H9 (cell line): ENCODE data around the gene CEMIP. TPM values are rescaled to one million over a fixed set of nuclear protein-coding genes. Genes with fewer than 3 reads are reported as not detected.

Experiments
- DNase-seq: peaks from one replicate; pipeline ENCODE4 v3.0.0-alpha.2; 2017
- H2AFZ ChIP-seq: one replicate; pipeline ENCODE4 v1.6.1; 2013; ENCODE audit warnings: mild to moderate bottlenecking, low read length, control low read depth, moderate library complexity
- H2AK5ac ChIP-seq: 2 replicates; pipeline ENCODE4 v1.6.1; 2013; ENCODE audit warnings: low read length, control low read depth, mixed read lengths; ENCODE audit not compliant: insufficient read length
- H2BK120ac ChIP-seq: one replicate; pipeline ENCODE4 v1.6.1; 2013; ENCODE audit warnings: low read depth, mild to moderate bottlenecking, low read length, control low read depth, inconsistent platforms; ENCODE audit not compliant: poor library complexity, severe bottlenecking
- H2BK12ac ChIP-seq: 2 replicates; pipeline ENCODE4 v1.6.1; 2013; ENCODE audit warnings: low read length, control low read depth, mixed read lengths, low read depth; ENCODE audit not compliant: insufficient read length
- H2BK15ac ChIP-seq: 2 replicates; pipeline ENCODE4 v1.6.1; 2013; ENCODE audit warnings: low read depth, low read length, control low read depth
- H2BK20ac ChIP-seq: one replicate; pipeline ENCODE4 v1.6.1; 2013; ENCODE audit warnings: low read depth, mild to moderate bottlenecking, low read length, control low read depth, inconsistent platforms; ENCODE audit not compliant: poor library complexity, severe bottlenecking
- H2BK5ac ChIP-seq: 2 replicates; pipeline ENCODE4 v1.6.1; 2013; ENCODE audit warnings: low read length, control low read depth, mixed read lengths; ENCODE audit not compliant: insufficient read length
- H3K14ac ChIP-seq: 2 replicates; pipeline ENCODE4 v1.6.1; 2013; ENCODE audit warnings: low read length, control low read depth; ENCODE audit not compliant: insufficient read depth
- H3K18ac ChIP-seq: 2 replicates; pipeline ENCODE4 v1.6.1; 2013; ENCODE audit warnings: low read depth, mild to moderate bottlenecking, mixed read lengths, low read length, control low read depth; ENCODE audit not compliant: insufficient read length
- H3K23ac ChIP-seq: 2 replicates; pipeline ENCODE4 v1.6.1; 2013; ENCODE audit warnings: low read length, control low read depth, mixed read lengths, low read depth; ENCODE audit not compliant: insufficient read length
- H3K23me2 ChIP-seq: 2 replicates; pipeline ENCODE4 v1.6.1; 2013; ENCODE audit warnings: low read depth, mild to moderate bottlenecking, mixed read lengths, low read length, control low read depth; ENCODE audit not compliant: insufficient read length, poor library complexity, severe bottlenecking
- H3K27ac ChIP-seq: 2 replicates; pipeline ENCODE4 v1.5.1; 2013; ENCODE audit warnings: low read length, control low read depth, mixed read lengths, low read depth; ENCODE audit not compliant: insufficient read length
- H3K27me3 ChIP-seq: 2 replicates; pipeline ENCODE4 v1.6.1; 2013; ENCODE audit warnings: low read length, control low read depth, inconsistent platforms; ENCODE audit not compliant: insufficient read depth
- H3K4ac ChIP-seq: 2 replicates; pipeline ENCODE4 v1.6.1; 2013; ENCODE audit warnings: low read depth, mild to moderate bottlenecking, control low read depth, inconsistent platforms, low read length, moderate library complexity
- H3K4me1 ChIP-seq: 2 replicates; pipeline ENCODE4 v1.6.1; 2013; ENCODE audit warnings: low read length, control low read depth, inconsistent platforms; ENCODE audit not compliant: insufficient read depth
- H3K4me2 ChIP-seq: 2 replicates; pipeline ENCODE4 v1.6.1; 2013; ENCODE audit warnings: low read length, control low read depth, mixed read lengths; ENCODE audit not compliant: insufficient read length, insufficient read depth
- H3K56ac ChIP-seq: 2 replicates; pipeline ENCODE4 v1.6.1; 2013; ENCODE audit warnings: low read depth, mild to moderate bottlenecking, mixed read lengths, low read length, control low read depth; ENCODE audit not compliant: insufficient read length
- H3K79me1 ChIP-seq: 2 replicates; pipeline ENCODE4 v1.6.1; 2013; ENCODE audit warnings: low read depth, mild to moderate bottlenecking, moderate library complexity, low read length, control low read depth, inconsistent platforms; ENCODE audit not compliant: insufficient read depth, poor library complexity, severe bottlenecking
- H3K79me2 ChIP-seq: 2 replicates; pipeline ENCODE4 v1.6.1; 2013; ENCODE audit warnings: low read length, control low read depth, inconsistent platforms; ENCODE audit not compliant: insufficient read depth
- H3K9ac ChIP-seq: 2 replicates; pipeline ENCODE4 v1.6.1; 2013; ENCODE audit warnings: low read length, control low read depth, mixed read lengths; ENCODE audit not compliant: insufficient read length; ENCODE audit errors: extremely low read depth
- H3K9me3 ChIP-seq: one replicate; pipeline ENCODE4 v1.6.1; 2013; ENCODE audit warnings: low read depth, low read length, inconsistent platforms; ENCODE audit not compliant: control insufficient read depth
- H3T11ph ChIP-seq: one replicate; pipeline ENCODE4 v1.6.1; 2013; ENCODE audit warnings: mild to moderate bottlenecking, low read length, control low read depth, inconsistent platforms
- H4K20me1 ChIP-seq: one replicate; pipeline ENCODE4 v1.6.1; 2013; ENCODE audit not compliant: control insufficient read depth, insufficient read length, insufficient read depth
- H4K5ac ChIP-seq: 2 replicates; pipeline ENCODE4 v1.6.1; 2013; ENCODE audit warnings: low read depth, mild to moderate bottlenecking, mixed read lengths, low read length, control low read depth; ENCODE audit not compliant: insufficient read length
- H4K8ac ChIP-seq: replicated peaks from 2 replicates; pipeline ENCODE4 v1.6.1; 2013; ENCODE audit warnings: low read length, control low read depth, mixed read lengths, low read depth; ENCODE audit not compliant: insufficient read length
- H4K91ac ChIP-seq: 2 replicates; pipeline ENCODE4 v1.6.1; 2013; ENCODE audit warnings: low read depth, mild to moderate bottlenecking, moderate library complexity, mixed read lengths, low read length, control low read depth; ENCODE audit not compliant: insufficient read length
- H3K27ac Mint-ChIP-seq, 3 experiments: 2 replicates in 2 of 3; 3 replicates in 1 of 3; pipeline ENCODE4 v1.8.0; 2020 to 2021; ENCODE audit warnings: mixed read lengths in 3 of 3, mild to moderate bottlenecking in 1 of 3, moderate library complexity in 1 of 3
- H3K27me3 Mint-ChIP-seq: 2 replicates; pipeline ENCODE4 v1.8.0; 2021; ENCODE audit warnings: low read depth, mild to moderate bottlenecking, moderate library complexity, mixed read lengths
- H3K36me3 Mint-ChIP-seq, 3 experiments: 2 replicates in 2 of 3; 3 replicates in 1 of 3; pipeline ENCODE4 v1.8.0; 2020 to 2021; ENCODE audit warnings: low read depth in 3 of 3, mixed read lengths in 3 of 3; ENCODE audit not compliant: insufficient read depth in 1 of 3
- H3K4me1 Mint-ChIP-seq, 2 experiments: 2 replicates each; pipeline ENCODE4 v1.8.0; 2020; ENCODE audit warnings: mixed read lengths in 2 of 2
- H3K4me3 Mint-ChIP-seq, 2 experiments: 2 replicates in 1 of 2; 3 replicates in 1 of 2; pipeline ENCODE4 v1.8.0; 2020 to 2021; ENCODE audit warnings: mild to moderate bottlenecking in 2 of 2, mixed read lengths in 2 of 2, moderate library complexity in 1 of 2
- H3K9me3 Mint-ChIP-seq, 2 experiments: 2 replicates in 1 of 2; 3 replicates in 1 of 2; pipeline ENCODE4 v1.8.0; 2020; ENCODE audit warnings: mild to moderate bottlenecking in 2 of 2, mixed read lengths in 2 of 2, moderate library complexity in 1 of 2
- CTCF ChIP-seq: fragments of 200-600 bp; sonication (generic); conservative IDR thresholded peaks from 3 replicates; pipeline ENCODE4 v1.8.0; 2021; ENCODE audit warnings: antibody characterized with exemption, mild to moderate bottlenecking
- WGBS: extraction: QIAGEN DNeasy Blood & Tissue Kit; methylation state at CpG from one replicate; pipeline ENCODE4 v1.1.7; 2013; ENCODE audit warnings: missing lambda C conversion rate, low lambda C conversion rate, mixed read lengths; ENCODE audit not compliant: insufficient read length; ENCODE audit errors: extremely low coverage; 5-methylcytosine and 5-hydroxymethylcytosine counted together
- total RNA-seq: library from RNA; stranded (reverse); gene quantifications from 2 replicates; pipeline ENCODE4 v1.2.1, GENCODE V29; 2021

CEMIP gene
- total RNA-seq, 1 experiment from 2014 or later, result 0.09 TPM

- H3K4ac ChIP-seq, result no peak overlapping the region
- no peak overlapping the region for H2AK5ac ChIP-seq
- no peak overlapping the region for H3K9ac ChIP-seq
- Mint-ChIP-seq H3K4me1 (peaks cover 46 to 50% of the 10 kb centered on the region in 2 experiments), H3K27me3 (no peaks in the 10 kb centered on the region), H3K4me3 (no peak overlapping the region), H3K27ac (peak overlapping the region in 2 of 3 experiments; percentile 30 to 62; a peak in 1 of 7 replicates), H3K36me3 (peaks cover 6 to 37% (median 27%) of the 10 kb centered on the region in 3 experiments; a peak in 6 of 7 replicates), H3K9me3 (no peaks in the 10 kb centered on the region)
- no peak overlapping the region for H3K18ac ChIP-seq
- no peak overlapping the region for H4K8ac ChIP-seq
- H3K79me1 ChIP-seq, result peaks cover 6% of the 10 kb centered on the region
- H4K91ac ChIP-seq, result no peak overlapping the region
- H3K9me3 ChIP-seq, result no peaks in the 10 kb centered on the region
- H3T11ph ChIP-seq, result no peak overlapping the region
- no peak overlapping the region for H3K4me2 ChIP-seq
- no peak overlapping the region for H2BK5ac ChIP-seq
- peaks cover 7% of the 10 kb centered on the region; the same call in 1 of the 2 replicates for H3K79me2 ChIP-seq
- no peak overlapping the region for H2AFZ ChIP-seq
- no peak overlapping the region for H3K23ac ChIP-seq
- H3K23me2 ChIP-seq, result no peaks in the 10 kb centered on the region
- no peak overlapping the region for H3K56ac ChIP-seq
- H2BK15ac ChIP-seq, result no peak overlapping the region
- DNase-seq, result no peak
- H2BK12ac ChIP-seq, result no peak overlapping the region
- H4K5ac ChIP-seq, result no peak overlapping the region
- no peak overlapping the region for H3K27ac ChIP-seq
- H2BK20ac ChIP-seq, result no peak overlapping the region
- peaks cover 12% of the 10 kb centered on the region for H3K4me1 ChIP-seq
- H2BK120ac ChIP-seq, result no peak overlapping the region
- H3K27me3 ChIP-seq, result no peaks in the 10 kb centered on the region
- WGBS, result no CpG with 5 or more reads among the region's 3 CpGs
- TF ChIP-seq CTCF, result no peak
- no peaks in the 10 kb centered on the region for H4K20me1 ChIP-seq
- no peak overlapping the region for H3K14ac ChIP-seq
These were observed 193.1 kb downstream of the CEMIP start for GRCh38 chr15:80972276-80972675.
